PC-9 (cell line): Measurements from ENCODE around the gene CCNY. TPM values are rescaled to one million over a fixed set of nuclear protein-coding genes. Genes with fewer than 3 reads are reported as not detected.

Source experiments
- BruUV-seq: library from RNA; stranded (reverse); fragments of 400-500 nt; replicated peaks from 2 replicates; lab custom pipeline; 2021; lab: Mats Ljungman, UMichigan
- CTCF ChIA-PET: fragments of 300-600 bp; sonication (Branson Sonifier 250); formaldehyde crosslinking; loops from one replicate; lab custom pipeline; 2022; ENCODE audit warnings: antibody characterized with exemption; lab: Charles Lee
- POLR2A ChIA-PET: fragments of 300-600 bp; sonication (Branson Sonifier 250); formaldehyde crosslinking; loops from one replicate; lab custom pipeline; 2022; ENCODE audit warnings: antibody characterized with exemption; ENCODE audit not compliant: unreplicated experiment; lab: Charles Lee
- DNase-seq, 2 experiments: peaks; one replicate each; pipeline versions ENCODE4 v3.0.0 to v3.0.0-alpha.2; 2015 to 2022; ENCODE audit warnings: mixed read lengths in 1 of 2
- H2AFZ ChIP-seq: fragments of 200-600 bp; sonication (generic); 2 replicates; pipeline ENCODE4 v1.8.1; 2017; ENCODE audit warnings: antibody characterized with exemption
- H3F3A ChIP-seq: fragments of 200-600 bp; sonication (generic); 2 replicates; pipeline ENCODE4 v1.8.1; 2017; ENCODE audit warnings: antibody characterized with exemption, mild to moderate bottlenecking, low read depth; ENCODE audit not compliant: insufficient read depth
- H3K27ac ChIP-seq: fragments of 200-600 bp; sonication (generic); 2 replicates; pipeline ENCODE4 v1.6.1; 2016; ENCODE audit warnings: mixed run types
- H3K27me3 ChIP-seq: fragments of 200-600 bp; sonication (generic); 2 replicates; pipeline ENCODE4 v1.6.1; 2016; ENCODE audit warnings: low read depth, mixed run types; ENCODE audit not compliant: insufficient read depth
- H3K36me3 ChIP-seq: fragments of 200-600 bp; sonication (generic); 2 replicates; pipeline ENCODE4 v1.6.1; 2016; ENCODE audit warnings: low read depth, mixed run types
- H3K4me1 ChIP-seq: fragments of 200-600 bp; sonication (generic); replicated peaks from 2 replicates; pipeline ENCODE4 v1.6.1; 2016; ENCODE audit warnings: mixed run types; ENCODE audit not compliant: insufficient read depth
- H3K4me2 ChIP-seq: fragments of 200-600 bp; sonication (generic); 2 replicates; pipeline ENCODE4 v1.6.1; 2017; ENCODE audit warnings: mixed run types
- H3K4me3 ChIP-seq: fragments of 200-600 bp; sonication (generic); 2 replicates; pipeline ENCODE4 v1.6.1; 2016; ENCODE audit warnings: mixed run types
- H3K79me2 ChIP-seq: fragments of 200-600 bp; sonication (generic); 2 replicates; pipeline ENCODE4 v1.6.1; 2017; ENCODE audit warnings: low read depth, mixed run types
- H3K9me2 ChIP-seq: fragments of 200-600 bp; sonication (generic); 2 replicates; pipeline ENCODE4 v1.8.1; 2017; ENCODE audit warnings: mild to moderate bottlenecking; ENCODE audit not compliant: insufficient read depth
- H3K9me3 ChIP-seq: fragments of 200-600 bp; sonication (generic); 2 replicates; pipeline ENCODE4 v1.8.1; 2016; ENCODE audit warnings: low read depth; ENCODE audit not compliant: insufficient read depth
- H4K20me1 ChIP-seq: fragments of 200-600 bp; sonication (generic); 2 replicates; pipeline ENCODE4 v1.8.1; 2017; ENCODE audit not compliant: insufficient read depth
- CTCF ChIP-seq: fragments of 200-600 bp; sonication (generic); conservative IDR thresholded peaks from 2 replicates; pipeline ENCODE4 v1.6.1; 2017; ENCODE audit warnings: mixed run types, antibody characterized with exemption, mild to moderate bottlenecking, moderate library complexity
- EZH2 ChIP-seq: fragments of 200-600 bp; sonication (generic); IDR thresholded peaks from 2 replicates; pipeline ENCODE4 v1.8.0; 2017; ENCODE audit warnings: antibody characterized with exemption, low read depth
- intact Hi-C: fragments of 100-400 bp; cut with micrococcal nuclease; formaldehyde crosslinking; loops from one replicate; pipeline ENCODE4 v1.10.0; 2022; ENCODE audit not compliant: unreplicated experiment
- total RNA-seq: library from RNA; stranded (reverse); gene quantifications from 2 replicates; pipeline ENCODE4 v1.2.3, GENCODE V29; 2021

CCNY gene
- total RNA-seq, 1 experiment from 2014 or later, result 69.5 TPM

- Histone ChIP-seq H3K4me3 (no peak overlapping the region), H3K27ac (no peak overlapping the region), H3K4me1 (no peaks in the 10 kb centered on the region), H3K36me3 (no peaks in the 10 kb centered on the region), H3K27me3 (no peaks in the 10 kb centered on the region), H3K9me3 (no peaks in the 10 kb centered on the region), H3K4me2 (no peak overlapping the region), H3K9me2 (no peaks in the 10 kb centered on the region), H3F3A (no peaks in the 10 kb centered on the region), H3K79me2 (no peaks in the 10 kb centered on the region), H2AFZ (no peak overlapping the region), H4K20me1 (no peaks in the 10 kb centered on the region)
- no TSS peak for BruUV-seq
- intact Hi-C loops, result no loop called here
- no peak for TF ChIP-seq CTCF
- TF ChIP-seq EZH2, result no peak
- ChIA-PET CTCF (no interaction called here), POLR2A (no interaction called here)
- DNase-seq, result no peak
Observed at GRCh38 chr10:35578618-35578956, 242.3 kb downstream of the CCNY start.

GRCh38 chr10:35579116-35579515 lies 242.8 kb downstream of the CCNY start:
- Histone ChIP-seq H3K4me1 (no peaks in the 10 kb centered on the region), H3F3A (no peaks in the 10 kb centered on the region), H3K36me3 (no peaks in the 10 kb centered on the region), H3K4me3 (no peak overlapping the region), H3K27ac (no peak overlapping the region), H3K79me2 (no peaks in the 10 kb centered on the region), H3K9me2 (no peaks in the 10 kb centered on the region), H2AFZ (no peak overlapping the region), H3K9me3 (no peaks in the 10 kb centered on the region), H3K27me3 (no peaks in the 10 kb centered on the region), H3K4me2 (no peak overlapping the region), H4K20me1 (no peaks in the 10 kb centered on the region)
- POLR2A ChIA-PET, result no interaction called here
- intact Hi-C loops, result no loop called here
- DNase-seq, result no peak
- BruUV-seq, result no TSS peak
- TF ChIP-seq EZH2 (no peak), CTCF (no peak)
- CTCF ChIA-PET, result no interaction called here

GRCh38 chr10:35579726-35580422 lies 243.6 kb downstream of the CCNY start:
- intact Hi-C loops, result no loop called here
- Histone ChIP-seq H3K36me3 (no peaks in the 10 kb centered on the region), H3K9me2 (no peaks in the 10 kb centered on the region), H2AFZ (no peak overlapping the region), H3K27me3 (no peaks in the 10 kb centered on the region), H3K9me3 (no peaks in the 10 kb centered on the region), H3K4me3 (no peak overlapping the region), H3F3A (no peaks in the 10 kb centered on the region), H4K20me1 (no peaks in the 10 kb centered on the region), H3K79me2 (no peaks in the 10 kb centered on the region), H3K4me1 (no peaks in the 10 kb centered on the region), H3K4me2 (no peak overlapping the region), H3K27ac (no peak overlapping the region)
- DNase-seq, result no peak
- no TSS peak for BruUV-seq
- ChIA-PET CTCF (interaction anchor here (0.6 kb wide), 1 partner anchor 14 kb away, joined by 3 read pairs; no protein-coding TSS in a partner anchor), POLR2A (interaction anchor here (0.6 kb wide), 1 partner anchor 132 kb away, joined by 3 read pairs; no protein-coding TSS in a partner anchor)
- TF ChIP-seq EZH2 (no peak), CTCF (no peak)
